DMS153 treated with DMSO at 0.1 percent for 48 hours (cell line): Measurements from ENCODE around the gene NPEPPS.
"Not testable (repeated sequence)": the region's sequence is repeated elsewhere in the genome, so short reads cannot be mapped to it uniquely, and the experiment has no call there.

Experiments used
- DNase-seq: peaks from one replicate; lab custom pipeline; 2025; ENCODE audit not compliant: unreplicated experiment; lab: John Stamatoyannopoulos, UW

The NPEPPS gene, protein sequence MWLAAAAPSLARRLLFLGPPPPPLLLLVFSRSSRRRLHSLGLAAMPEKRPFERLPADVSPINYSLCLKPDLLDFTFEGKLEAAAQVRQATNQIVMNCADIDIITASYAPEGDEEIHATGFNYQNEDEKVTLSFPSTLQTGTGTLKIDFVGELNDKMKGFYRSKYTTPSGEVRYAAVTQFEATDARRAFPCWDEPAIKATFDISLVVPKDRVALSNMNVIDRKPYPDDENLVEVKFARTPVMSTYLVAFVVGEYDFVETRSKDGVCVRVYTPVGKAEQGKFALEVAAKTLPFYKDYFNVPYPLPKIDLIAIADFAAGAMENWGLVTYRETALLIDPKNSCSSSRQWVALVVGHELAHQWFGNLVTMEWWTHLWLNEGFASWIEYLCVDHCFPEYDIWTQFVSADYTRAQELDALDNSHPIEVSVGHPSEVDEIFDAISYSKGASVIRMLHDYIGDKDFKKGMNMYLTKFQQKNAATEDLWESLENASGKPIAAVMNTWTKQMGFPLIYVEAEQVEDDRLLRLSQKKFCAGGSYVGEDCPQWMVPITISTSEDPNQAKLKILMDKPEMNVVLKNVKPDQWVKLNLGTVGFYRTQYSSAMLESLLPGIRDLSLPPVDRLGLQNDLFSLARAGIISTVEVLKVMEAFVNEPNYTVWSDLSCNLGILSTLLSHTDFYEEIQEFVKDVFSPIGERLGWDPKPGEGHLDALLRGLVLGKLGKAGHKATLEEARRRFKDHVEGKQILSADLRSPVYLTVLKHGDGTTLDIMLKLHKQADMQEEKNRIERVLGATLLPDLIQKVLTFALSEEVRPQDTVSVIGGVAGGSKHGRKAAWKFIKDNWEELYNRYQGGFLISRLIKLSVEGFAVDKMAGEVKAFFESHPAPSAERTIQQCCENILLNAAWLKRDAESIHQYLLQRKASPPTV

DNA sequence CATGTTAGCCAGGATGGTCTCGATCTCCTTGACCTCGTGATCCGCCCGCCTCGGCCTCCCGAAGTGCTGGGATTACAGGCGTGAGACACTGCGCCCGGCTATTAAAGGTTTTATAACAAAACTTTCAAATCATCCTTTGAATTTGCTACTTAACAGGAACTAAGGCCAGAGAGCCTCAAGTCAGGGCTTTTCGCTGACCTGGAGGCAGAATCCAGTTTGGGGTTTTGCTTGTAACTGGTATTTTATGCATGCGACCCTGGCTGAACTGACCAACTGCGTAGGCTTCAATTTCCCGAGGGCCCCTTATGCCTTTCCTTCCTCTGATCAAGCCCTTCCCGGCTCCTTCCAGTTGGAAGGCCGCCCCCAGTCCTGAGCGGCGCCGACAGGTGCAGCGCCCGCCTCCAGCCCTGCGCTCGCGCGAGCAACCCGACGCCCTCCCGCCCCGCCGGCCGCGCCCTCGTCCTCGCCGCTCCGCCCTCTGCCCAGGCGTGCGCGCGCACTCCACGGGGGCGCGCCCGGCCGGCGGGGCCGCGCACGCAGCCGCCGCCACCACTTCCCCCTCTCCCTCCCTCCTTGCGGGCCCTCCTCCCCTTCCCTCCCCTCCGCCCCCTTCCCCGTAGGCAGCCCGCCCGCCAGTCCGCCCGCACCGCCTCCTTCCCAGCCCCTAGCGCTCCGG lies at the start of gene NPEPPS:
NPEPPS (plus strand) TSS at position 552 of the 676 bp plus-strand sequence. CDS start 193 bp downstream, outside the sequence.
- peak; percentile 81 for DNase-seq

DNA sequence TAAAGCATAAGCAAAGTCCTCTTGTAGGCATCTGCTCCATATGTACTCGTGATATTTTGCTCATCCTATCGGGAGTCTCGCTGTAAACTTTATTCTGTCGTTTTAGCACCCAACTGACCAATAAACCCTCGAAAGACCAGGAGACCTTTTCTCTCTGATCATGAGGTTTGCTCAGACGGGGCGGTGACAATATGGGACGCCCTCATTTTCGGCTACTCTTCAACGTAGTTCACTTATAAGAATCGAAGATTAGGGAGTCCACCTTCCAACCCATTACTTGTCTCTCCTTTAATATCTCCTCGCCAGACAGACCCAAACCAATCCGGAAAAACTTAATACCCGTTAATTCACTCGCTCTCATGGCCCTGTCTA lies 39.1 kb upstream of the NPEPPS start:
- DNase-seq = not testable (repeated sequence)

DNA sequence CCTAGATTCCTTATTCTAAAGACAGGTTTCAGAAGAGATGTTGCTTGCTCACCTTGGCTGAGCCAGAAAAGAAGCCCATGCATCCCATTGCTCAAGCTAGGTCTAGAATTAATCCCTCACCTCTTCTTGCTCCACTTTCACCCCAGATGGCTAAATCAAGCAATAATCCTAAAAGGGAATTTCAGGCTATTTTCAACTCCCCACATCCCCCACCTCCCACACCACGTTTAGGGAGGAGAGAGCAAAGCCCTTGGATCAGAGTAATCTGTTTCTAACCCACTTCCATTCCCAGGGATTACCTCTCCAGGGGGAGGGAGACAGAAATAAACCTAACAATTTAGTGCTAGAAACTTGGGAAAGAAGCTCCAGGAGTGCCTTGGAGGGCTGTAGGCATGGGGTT lies 31.8 kb upstream of the NPEPPS start:
- not testable (repeated sequence) for DNase-seq

DNA sequence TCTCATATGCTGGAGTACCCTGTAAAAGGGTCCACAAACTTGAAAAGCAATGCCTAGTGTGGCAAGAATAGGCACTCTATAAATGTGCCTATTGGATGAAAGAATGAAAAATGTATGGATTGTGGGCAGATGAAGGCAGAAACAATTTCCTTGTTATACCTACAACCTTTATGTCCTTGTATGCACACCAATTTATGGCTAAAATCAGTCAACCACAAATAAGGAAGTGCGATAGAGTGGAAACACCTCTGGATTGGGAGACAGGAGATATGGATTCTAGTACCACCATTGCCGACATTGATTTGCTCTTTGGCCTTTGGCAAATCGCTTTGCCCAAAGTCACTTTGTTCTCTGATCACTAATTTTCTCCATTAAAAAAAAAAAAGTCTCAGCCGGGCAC lies 31.4 kb upstream of the NPEPPS start:
- not testable (repeated sequence) for DNase-seq

DNA sequence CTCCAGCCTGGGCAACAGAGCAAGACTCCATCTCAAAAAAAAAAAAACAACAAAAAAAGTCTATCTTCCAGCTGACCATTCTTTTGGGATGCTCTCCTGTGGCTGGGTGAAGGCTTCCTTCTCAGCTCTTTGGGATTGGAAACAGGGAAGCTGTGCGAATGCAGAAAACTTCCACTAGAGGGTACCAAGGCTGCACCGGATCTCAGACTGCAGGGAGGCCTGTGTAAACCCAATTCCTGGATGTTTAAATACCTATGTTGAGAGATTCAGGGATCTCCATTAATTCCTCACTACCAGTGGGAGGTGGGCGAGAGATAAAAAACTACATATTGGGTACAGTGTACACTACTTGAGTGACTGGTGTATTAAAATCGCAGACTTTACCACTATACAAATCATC lies 30.3 kb upstream of the NPEPPS start:
- DNase-seq = not testable (repeated sequence)

DNA sequence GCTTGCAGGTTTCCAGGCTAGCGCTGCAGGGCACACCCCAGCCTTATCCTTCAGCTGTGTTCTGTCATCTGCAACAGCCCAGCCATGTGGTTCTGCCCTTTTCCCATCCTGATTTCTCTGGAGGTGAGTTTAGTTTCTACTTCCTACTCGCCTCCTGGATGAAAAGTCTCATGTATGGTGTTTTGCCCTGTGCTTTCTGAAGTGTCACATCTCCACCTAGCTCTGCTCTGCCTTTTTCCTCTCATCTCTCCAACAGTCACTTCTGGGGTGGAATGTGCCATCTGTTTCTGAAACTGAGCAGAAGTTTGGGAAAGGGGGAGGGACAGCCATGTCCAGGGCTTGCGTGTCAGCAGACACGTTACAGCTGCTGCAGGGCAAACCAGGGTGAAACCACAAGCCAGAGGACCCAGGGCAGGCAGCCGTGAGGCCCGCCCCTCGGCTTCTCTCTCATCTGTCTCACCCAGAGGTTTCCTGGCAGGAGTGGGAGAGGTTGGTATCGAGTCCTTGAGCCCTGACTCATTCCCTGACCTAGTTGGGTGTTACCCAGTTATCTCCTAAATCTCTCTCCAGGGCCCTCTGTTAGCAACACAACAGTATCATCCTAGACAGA lies 28.7 kb upstream of the NPEPPS start:
- not testable (repeated sequence) for DNase-seq

DNA sequence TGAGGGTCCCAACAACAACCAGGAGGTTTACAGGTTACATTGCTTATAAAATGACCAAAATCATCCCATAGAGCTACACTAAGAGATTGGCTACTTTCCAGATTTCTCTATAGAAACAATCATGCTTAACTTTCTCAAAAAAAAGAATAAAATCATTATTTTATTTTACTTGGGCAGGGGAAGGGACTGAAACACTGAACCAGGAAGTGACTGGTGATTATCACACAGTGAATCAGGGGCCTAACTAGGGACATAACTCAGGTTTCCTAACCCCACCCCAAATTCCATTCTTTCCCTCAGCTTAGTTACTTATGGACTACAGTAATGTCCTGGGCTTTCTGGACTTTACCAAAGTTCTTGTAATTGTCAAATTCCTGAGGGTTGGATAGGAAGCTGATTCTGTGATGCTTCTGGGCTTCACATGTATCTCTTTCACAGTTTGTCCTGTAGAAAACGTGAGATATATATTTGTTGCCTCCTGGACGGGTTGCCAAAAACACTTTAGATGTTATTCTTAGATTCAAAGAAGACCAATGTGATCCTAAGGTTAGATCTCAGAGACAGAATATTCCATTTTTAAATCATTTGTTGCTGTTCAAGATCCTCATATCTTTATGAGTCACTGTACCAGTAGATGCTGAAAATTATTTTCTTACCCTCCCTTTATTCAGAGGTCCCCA lies 28.0 kb upstream of the NPEPPS start:
- DNase-seq = not testable (repeated sequence)

DNA sequence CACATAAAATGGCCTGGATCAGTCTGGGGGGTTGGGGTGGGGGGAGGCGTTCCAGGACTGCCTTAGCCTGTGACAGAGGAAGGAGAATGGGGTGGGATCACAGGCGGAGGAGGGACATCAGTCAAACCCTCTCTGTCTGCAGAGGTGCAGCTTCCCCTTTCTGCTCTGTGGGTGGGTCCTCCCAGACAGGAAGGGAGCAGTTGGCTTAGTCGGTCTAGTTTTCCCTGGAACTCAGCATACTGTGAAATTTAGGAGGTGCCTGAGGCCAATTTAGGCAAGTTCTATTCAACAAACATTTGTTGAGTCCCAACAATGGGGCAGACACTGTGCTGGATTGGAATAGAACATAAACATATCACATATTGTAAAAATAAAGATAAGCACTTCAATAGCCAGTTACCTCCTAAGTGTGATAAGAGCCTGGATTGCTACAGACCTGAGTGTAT lies 19.2 kb upstream of the NPEPPS start:
- not testable (repeated sequence) for DNase-seq

DNA sequence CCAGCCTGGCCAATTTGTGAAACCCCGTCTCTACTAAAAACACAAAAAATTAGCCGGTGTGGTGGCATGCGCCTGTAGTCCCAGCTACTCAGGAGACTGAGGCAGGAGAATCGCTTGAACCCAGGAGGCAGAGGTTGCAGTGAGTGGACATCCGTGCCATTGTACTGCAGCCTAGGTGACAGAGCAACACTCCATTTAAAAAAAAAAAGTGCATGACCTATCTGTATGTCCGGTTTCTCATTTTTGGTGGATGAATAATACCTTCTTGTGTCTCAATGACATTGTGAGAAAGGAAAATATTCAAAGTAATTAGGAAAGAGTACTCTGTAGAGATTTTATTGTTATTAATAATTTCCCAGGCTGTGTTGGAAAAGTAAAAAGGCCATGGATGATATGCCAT lies 17.6 kb upstream of the NPEPPS start:
- DNase-seq = not testable (repeated sequence)

DNA sequence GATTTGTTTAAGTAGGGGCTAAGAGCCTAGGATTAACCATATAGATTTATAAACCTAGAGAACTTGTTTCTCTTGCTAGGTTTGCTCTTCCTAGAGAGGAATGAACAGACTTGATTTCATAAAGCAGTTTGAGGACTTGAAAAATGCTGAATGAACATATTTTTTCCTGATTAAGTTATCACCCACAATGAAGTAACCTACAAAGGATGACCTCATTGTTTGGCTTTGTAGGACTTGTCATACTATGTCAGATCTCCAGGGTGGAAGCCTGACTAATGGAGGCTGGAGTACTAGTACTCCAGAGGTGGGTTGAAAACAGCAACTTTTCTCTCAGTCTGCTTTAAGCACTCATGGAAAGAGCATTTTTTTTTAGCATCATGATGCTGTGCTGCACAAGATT lies 12.0 kb upstream of the NPEPPS start:
- DNase-seq = not testable (repeated sequence)

DNA sequence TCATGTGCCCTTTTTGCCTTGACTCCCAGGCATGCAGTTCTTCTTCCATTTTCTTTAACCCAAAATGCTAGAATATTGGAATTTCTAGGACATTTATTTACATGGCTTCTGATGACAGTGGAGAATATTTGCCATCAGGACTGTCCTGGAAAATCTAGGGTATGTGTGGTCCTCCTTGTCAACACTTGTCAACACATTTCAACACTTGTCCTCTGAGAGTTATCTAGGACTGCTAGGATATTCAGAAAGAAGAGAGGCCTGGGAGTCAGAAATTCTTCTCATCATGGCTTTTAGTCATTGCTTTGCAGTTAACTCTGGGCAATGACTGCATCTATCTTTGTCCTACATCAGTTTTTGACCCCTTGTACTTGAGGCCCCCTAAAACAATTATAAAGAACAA lies 11.5 kb upstream of the NPEPPS start:
- not testable (repeated sequence) for DNase-seq

DNA sequence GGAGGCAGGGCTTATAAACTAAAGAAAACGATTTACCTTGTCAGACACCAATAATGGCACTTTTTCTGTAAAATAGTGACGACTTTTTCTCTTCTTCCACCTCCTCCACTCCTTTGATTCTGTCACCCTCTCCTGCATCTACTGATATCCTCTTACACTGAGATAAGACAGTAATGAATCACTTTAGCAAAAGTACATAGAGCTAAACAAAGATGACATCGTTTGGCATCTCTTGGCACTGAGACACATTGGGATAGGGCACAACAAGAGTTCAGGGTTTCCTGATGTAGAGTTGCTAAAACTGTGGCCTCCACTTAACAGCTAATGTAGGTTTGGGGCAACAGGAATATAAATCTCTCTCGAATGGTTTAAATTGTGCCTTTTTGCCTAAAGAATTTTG lies 10.6 kb upstream of the NPEPPS start:
- DNase-seq = not testable (repeated sequence)

DNA sequence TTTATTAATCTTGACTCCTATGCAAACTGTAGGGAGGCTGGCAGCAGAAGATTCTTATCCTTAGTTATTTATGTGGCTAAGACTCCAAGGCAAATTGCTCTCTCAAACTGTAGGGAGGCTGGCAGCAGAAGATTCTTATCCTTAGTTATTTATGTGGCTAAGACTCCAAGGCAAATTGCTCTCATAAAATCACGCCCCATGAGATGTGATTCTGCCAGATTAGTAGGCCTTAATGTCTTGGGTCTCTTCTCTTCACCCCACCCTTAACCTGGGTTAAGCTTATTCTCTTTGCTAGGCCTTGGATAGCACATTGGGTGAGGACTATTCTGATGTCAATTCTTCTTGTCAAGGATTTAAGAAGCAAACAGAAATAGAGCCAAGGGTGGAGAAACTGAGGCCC lies 9.5 kb upstream of the NPEPPS start:
- not testable (repeated sequence) for DNase-seq

DNA sequence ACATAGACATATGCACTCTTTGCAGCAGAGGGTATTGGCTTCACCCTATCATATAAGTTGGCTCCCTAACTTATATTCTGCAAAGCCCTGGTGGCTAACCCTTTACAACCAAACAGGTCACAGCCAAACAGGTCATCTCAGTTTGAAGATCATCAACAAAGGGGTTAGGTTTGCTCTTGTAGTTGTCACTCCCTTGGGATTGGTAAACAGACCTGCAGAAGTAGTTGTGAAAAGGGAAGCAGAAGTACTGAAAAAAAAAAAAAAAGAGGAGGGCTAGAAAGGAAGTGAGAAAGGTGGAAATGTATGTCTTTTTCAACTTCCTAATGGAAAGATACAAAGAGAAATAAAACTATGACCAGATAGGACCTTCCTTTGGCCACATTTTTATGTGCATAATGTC lies 8.6 kb upstream of the NPEPPS start:
- DNase-seq = not testable (repeated sequence)

DNA sequence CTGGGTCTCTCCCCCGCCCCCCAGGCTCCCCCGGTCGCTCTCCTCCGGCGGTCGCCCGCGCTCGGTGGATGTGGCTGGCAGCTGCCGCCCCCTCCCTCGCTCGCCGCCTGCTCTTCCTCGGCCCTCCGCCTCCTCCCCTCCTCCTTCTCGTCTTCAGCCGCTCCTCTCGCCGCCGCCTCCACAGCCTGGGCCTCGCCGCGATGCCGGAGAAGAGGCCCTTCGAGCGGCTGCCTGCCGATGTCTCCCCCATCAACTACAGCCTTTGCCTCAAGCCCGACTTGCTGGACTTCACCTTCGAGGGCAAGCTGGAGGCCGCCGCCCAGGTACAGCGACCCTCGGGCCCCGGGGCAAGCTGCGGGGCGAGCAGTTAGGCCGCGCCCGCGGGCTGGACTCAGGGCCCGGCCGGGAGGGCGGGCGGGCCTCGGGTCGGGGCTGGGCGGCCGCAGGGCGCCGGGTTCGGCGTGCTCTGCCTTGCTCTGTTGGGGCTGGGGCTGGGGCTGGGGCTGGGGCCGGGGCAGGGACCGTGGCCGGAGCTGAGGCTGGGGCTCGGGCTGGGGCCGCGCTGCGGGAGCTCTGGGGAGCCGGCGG lies 419 bp downstream of the NPEPPS start:
- DNase-seq = not testable (repeated sequence)

DNA sequence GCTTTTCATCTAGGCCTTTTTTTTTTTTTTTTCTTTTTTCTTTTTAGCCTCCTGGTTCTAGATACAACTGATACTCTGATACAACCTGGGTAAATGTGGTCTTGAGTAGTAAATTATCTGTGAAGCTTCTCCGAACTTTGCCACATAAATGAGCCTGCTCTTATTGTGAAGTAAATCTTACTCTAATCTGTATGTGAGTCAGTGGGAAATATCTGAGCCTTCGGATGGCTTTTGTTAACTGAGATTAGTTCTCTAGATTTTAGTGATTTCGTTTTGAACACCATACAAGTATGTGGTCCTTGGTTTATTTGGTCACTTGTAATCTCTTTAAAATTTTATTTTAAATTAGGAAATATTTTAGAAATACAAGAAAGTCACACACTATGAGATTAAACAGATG lies 8.2 kb downstream of the NPEPPS start:
- not testable (repeated sequence) for DNase-seq

DNA sequence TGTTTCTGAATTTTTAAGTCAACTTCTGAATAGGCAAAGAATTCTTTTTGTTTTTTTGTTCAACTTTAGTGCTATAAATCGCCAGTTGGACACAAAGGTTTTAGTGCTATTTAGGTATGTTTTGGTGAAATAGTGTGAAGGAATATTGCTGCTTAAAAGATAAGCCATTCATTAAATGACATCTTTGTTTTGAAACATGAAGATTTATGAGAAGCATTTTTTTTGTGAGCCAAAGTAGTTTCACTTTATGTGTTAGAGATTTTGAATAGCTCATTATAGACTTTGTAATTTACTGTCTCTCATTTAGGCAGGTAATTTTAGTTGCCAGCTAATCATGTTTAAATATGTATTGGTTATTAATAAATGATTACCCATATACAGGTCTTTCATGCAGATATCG lies 10.8 kb downstream of the NPEPPS start:
- not testable (repeated sequence) for DNase-seq

DNA sequence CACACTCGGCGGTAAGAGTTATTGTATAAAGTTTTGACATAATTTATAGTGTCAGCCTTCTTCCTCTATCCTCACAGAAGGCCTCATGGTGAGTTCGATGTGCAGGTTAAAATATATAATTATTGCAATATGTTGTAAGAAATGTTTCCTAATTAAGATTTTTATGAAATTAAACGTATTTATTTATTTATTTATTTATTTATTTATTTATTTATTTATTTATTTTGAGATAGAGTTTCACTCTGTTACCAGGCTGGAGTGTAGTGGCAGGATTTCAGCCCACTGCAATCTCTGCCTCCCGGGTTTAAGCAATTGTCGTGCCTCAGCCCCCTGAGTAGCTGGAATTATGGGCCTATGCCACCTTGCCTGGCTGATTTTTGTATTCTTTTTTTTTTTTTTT lies 13.4 kb downstream of the NPEPPS start:
- DNase-seq = not testable (repeated sequence)

DNA sequence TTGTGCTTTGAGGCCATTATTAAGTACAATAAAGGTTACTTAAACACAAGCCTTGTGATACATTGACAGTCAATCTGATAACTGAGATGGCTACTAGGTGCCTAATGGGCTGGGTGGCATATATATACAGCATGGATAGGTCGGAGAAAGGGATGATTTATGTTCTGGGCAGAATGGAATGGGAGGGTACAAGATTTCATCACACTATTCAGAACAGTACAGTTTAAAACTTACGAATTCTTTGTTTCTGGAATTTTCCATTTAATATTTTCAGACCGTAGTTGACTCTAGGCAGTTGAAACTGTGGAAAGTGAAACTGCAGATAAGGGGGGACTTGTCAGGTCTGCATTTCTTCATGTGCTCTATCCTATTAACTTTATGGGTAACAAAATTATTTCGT lies 23.8 kb downstream of the NPEPPS start:
- DNase-seq = not testable (repeated sequence)

DNA sequence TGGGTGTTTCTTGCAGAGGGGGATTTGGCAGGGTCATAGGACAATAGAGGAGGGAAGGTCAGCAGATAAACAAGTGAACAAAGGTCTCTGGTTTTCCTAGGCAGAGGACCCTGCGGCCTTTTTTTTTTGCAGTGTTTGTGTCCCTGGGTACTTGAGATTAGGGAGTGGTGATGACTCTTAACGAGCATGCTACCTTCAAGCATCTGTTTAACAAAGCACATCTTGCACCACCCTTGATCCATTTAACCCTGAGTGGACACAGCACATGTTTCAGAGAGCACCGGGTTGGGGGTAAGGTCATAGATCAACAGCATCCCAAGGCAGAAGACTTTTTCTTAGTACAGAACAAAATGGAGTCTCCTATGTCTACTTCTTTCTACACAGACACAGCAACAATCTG lies 25.2 kb downstream of the NPEPPS start:
- DNase-seq = not testable (repeated sequence)
